ENCODE results near the gene IL15.

Gene IL15

DNA sequence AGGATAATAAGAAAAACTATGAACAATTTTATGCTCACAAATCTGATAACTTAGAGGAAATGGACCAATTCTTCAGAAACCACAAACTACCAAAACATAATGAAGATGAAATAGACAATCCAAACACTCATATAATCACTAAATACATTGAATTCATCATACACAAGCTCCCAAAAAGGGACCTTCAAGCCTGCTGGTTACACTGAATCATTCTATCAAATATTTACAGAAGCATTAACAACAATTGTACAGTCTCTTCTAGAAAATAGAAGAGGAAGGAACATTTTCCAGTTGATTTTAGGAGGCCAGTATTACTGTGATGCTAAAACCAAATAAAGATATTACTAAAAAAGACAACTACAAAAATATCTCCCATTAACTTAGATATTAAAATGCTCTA lies 88.3 kb downstream of the IL15 start:
- Histone ChIP-seq H3K36me3 (ENCODE audit: control insufficient read depth, low read length) (no peaks in the 10 kb centered on the region), H3K4me2 (ENCODE audit: low read length) (no peak overlapping the region), H3F3A (ENCODE audit: control insufficient read depth, insufficient read depth) (no peaks in the 10 kb centered on the region), H3K4me1 (ENCODE audit: control insufficient read depth, low read length) (no peaks in the 10 kb centered on the region), H3K9me3 (ENCODE audit: control insufficient read depth, insufficient read depth, low read length) (no peaks in the 10 kb centered on the region), H3K4me3 (ENCODE audit: low read length) (no peak overlapping the region), H3K79me2 (ENCODE audit: control insufficient read depth, low read length) (no peaks in the 10 kb centered on the region), H3K27ac (ENCODE audit: low read depth, low read length) (no peak overlapping the region), H4K20me1 (ENCODE audit: control insufficient read depth, insufficient read depth, low read depth, low read length) (no peaks in the 10 kb centered on the region), H3K9me2 (replicated peaks; ENCODE audit: control insufficient read depth, low read length) (no peaks in the 10 kb centered on the region), H3K27me3 (ENCODE audit: control insufficient read depth, low read length) (no peaks in the 10 kb centered on the region)
- TF ChIP-seq EZH2phosphoT487 (IDR thresholded peaks at IDR 0.05; ENCODE audit: borderline replicate concordance, low read length), result no peak
- TF ChIP-seq, protein P1, sequence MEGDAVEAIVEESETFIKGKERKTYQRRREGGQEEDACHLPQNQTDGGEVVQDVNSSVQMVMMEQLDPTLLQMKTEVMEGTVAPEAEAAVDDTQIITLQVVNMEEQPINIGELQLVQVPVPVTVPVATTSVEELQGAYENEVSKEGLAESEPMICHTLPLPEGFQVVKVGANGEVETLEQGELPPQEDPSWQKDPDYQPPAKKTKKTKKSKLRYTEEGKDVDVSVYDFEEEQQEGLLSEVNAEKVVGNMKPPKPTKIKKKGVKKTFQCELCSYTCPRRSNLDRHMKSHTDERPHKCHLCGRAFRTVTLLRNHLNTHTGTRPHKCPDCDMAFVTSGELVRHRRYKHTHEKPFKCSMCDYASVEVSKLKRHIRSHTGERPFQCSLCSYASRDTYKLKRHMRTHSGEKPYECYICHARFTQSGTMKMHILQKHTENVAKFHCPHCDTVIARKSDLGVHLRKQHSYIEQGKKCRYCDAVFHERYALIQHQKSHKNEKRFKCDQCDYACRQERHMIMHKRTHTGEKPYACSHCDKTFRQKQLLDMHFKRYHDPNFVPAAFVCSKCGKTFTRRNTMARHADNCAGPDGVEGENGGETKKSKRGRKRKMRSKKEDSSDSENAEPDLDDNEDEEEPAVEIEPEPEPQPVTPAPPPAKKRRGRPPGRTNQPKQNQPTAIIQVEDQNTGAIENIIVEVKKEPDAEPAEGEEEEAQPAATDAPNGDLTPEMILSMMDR (IDR thresholded peaks at IDR 0.05; ENCODE audit: low read depth, low read length, poor library complexity, severe bottlenecking), result no peak

DNA sequence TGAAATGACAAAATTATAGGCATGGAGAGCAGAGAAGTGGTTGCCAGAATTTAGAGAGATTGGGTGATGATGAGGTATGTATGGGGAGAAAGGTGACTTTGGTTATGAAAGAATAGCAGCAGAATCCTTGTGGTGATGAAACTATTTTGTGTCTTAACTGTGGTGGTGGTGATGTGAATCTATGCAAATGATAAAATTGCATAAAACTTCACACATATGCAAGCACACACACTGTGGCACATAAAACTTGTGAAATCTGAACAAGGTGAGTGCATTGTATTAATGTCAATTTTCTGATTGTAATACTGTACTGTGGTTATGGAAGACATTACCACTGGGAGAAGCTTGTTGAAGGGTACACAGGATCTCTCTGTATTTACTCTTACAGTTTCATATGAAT lies 91.0 kb downstream of the IL15 start:
- H3K27ac ChIP-seq (ENCODE audit: low read depth, low read length), result no peak overlapping the region
- H3K4me1 ChIP-seq (ENCODE audit: control insufficient read depth, low read length), result no peaks in the 10 kb centered on the region
- no peaks in the 10 kb centered on the region for H3K9me2 ChIP-seq (replicated peaks; ENCODE audit: control insufficient read depth, low read length)
- no peaks in the 10 kb centered on the region for H4K20me1 ChIP-seq (ENCODE audit: control insufficient read depth, insufficient read depth, low read depth, low read length)
- no peaks in the 10 kb centered on the region for H3K79me2 ChIP-seq (ENCODE audit: control insufficient read depth, low read length)
- H3K4me3 ChIP-seq (ENCODE audit: low read length), result no peak overlapping the region
- no peaks in the 10 kb centered on the region for H3K9me3 ChIP-seq (ENCODE audit: control insufficient read depth, insufficient read depth, low read length)
- H3K27me3 ChIP-seq (ENCODE audit: control insufficient read depth, low read length), result no peaks in the 10 kb centered on the region
- no peak for TF ChIP-seq EZH2phosphoT487 (IDR thresholded peaks at IDR 0.05; ENCODE audit: borderline replicate concordance, low read length)
- TF ChIP-seq, protein P1 (IDR thresholded peaks at IDR 0.05; ENCODE audit: low read depth, low read length, poor library complexity, severe bottlenecking), result no peak
- H3F3A ChIP-seq (ENCODE audit: control insufficient read depth, insufficient read depth), result no peaks in the 10 kb centered on the region
- no peaks in the 10 kb centered on the region for H3K36me3 ChIP-seq (ENCODE audit: control insufficient read depth, low read length)
- H3K4me2 ChIP-seq (ENCODE audit: low read length), result no peak overlapping the region

DNA sequence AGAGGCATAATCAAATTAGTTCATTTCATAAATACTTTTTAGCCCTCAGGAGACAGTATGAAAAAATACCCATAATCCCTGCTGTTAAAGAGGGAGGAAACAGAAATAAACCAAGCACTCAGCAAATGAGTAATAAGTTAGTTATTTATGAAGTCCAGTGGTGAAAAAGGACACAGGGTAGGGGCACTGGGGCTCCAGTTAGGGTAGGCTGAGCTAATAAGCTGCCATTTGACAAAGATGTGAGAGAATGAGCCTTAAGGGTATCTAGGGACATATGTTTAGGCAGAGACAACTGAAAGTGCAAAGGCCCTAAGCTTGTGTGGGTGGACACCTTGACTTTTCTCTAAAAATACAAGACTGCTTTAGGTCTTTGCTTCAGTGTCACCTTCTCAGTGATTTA lies 94.4 kb downstream of the IL15 start:
- no peak overlapping the region for H3K4me2 ChIP-seq (ENCODE audit: low read length)
- no peaks in the 10 kb centered on the region for H3K9me2 ChIP-seq (replicated peaks; ENCODE audit: control insufficient read depth, low read length)
- no peaks in the 10 kb centered on the region for H4K20me1 ChIP-seq (ENCODE audit: control insufficient read depth, insufficient read depth, low read depth, low read length)
- H3K4me1 ChIP-seq (ENCODE audit: control insufficient read depth, low read length), result no peaks in the 10 kb centered on the region
- no peaks in the 10 kb centered on the region for H3K36me3 ChIP-seq (ENCODE audit: control insufficient read depth, low read length)
- no peaks in the 10 kb centered on the region for H3K79me2 ChIP-seq (ENCODE audit: control insufficient read depth, low read length)
- no peaks in the 10 kb centered on the region for H3F3A ChIP-seq (ENCODE audit: control insufficient read depth, insufficient read depth)
- H3K27ac ChIP-seq (ENCODE audit: low read depth, low read length), result no peak overlapping the region
- no peaks in the 10 kb centered on the region for H3K9me3 ChIP-seq (ENCODE audit: control insufficient read depth, insufficient read depth, low read length)
- H3K4me3 ChIP-seq (ENCODE audit: low read length), result no peak overlapping the region
- TF ChIP-seq, protein P1 (IDR thresholded peaks at IDR 0.05; ENCODE audit: low read depth, low read length, poor library complexity, severe bottlenecking), result no peak
- no peak for TF ChIP-seq EZH2phosphoT487 (IDR thresholded peaks at IDR 0.05; ENCODE audit: borderline replicate concordance, low read length)
- H3K27me3 ChIP-seq (ENCODE audit: control insufficient read depth, low read length), result no peaks in the 10 kb centered on the region

DNA sequence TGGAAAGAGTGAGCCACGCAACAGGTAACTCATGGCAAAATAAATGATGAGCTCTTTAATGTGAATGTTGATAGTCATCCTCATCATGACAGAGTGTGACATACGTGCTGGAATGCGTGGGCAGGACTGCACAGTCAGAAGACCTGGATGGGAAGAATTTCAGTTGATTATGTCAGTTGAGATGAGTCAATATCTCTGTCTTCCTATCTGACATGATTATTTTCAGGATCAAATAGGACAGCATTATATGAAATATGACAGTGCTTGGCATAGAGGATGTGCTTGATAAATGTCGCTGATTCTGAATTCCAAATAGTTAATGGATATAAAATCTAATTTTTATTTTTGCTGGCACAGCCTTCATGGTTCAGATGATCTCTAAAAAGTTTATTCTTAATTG lies 95.1 kb downstream of the IL15 start:
- TF ChIP-seq EZH2phosphoT487 (IDR thresholded peaks at IDR 0.05; ENCODE audit: borderline replicate concordance, low read length), result no peak
- H3K4me2 ChIP-seq (ENCODE audit: low read length), result no peak overlapping the region
- H4K20me1 ChIP-seq (ENCODE audit: control insufficient read depth, insufficient read depth, low read depth, low read length), result no peaks in the 10 kb centered on the region
- H3K9me2 ChIP-seq (replicated peaks; ENCODE audit: control insufficient read depth, low read length), result no peaks in the 10 kb centered on the region
- H3K4me1 ChIP-seq (ENCODE audit: control insufficient read depth, low read length), result no peaks in the 10 kb centered on the region
- no peaks in the 10 kb centered on the region for H3K79me2 ChIP-seq (ENCODE audit: control insufficient read depth, low read length)
- H3K27ac ChIP-seq (ENCODE audit: low read depth, low read length), result no peak overlapping the region
- H3K36me3 ChIP-seq (ENCODE audit: control insufficient read depth, low read length), result no peaks in the 10 kb centered on the region
- no peaks in the 10 kb centered on the region for H3K9me3 ChIP-seq (ENCODE audit: control insufficient read depth, insufficient read depth, low read length)
- H3K4me3 ChIP-seq (ENCODE audit: low read length), result no peak overlapping the region
- H3F3A ChIP-seq (ENCODE audit: control insufficient read depth, insufficient read depth), result no peaks in the 10 kb centered on the region
- no peaks in the 10 kb centered on the region for H3K27me3 ChIP-seq (ENCODE audit: control insufficient read depth, low read length)

Data from DOHH2 (cell line).